ENCODE results near the gene MRPL2.

DNA sequence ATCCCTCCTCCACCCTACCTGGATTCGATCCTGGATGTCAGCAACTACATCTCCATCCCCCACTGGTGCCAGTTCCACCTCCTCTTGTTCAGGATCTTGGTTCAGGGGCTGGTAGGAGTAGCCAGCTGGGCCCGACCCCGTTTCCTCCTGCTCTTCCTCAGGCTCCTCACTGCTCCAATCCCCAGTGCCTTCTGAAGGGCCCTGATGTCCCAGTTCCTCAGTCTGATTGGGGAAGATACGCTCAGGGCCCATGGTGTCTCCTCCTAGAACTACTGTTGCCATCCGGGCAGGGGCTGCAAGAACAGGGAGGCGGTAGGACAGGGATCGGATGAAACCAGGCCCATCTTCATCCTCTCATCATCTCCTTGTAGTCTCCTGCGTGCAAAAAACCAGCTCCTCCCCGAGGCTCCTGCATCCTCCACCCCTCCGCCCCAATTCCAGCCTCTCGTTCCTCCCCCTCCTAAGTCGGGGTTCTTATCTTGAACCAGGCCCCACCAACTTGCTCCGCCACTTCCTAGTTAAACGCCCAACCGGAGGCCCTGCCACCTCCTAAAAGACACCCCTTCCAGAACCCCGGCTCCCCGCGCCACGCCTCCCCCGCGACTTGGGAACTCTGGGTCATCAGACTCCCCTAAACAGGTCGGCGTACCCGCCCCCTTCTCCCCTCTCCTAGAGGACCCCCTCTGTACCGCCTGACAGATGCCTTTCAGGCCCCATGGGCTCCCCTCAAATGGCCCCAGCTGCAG is 46.0 kb downstream of the MRPL2 start:
- no peak for TF ChIP-seq POLR2AphosphoS5 (IDR thresholded peaks at IDR 0.05)
- TF ChIP-seq, protein P1, sequence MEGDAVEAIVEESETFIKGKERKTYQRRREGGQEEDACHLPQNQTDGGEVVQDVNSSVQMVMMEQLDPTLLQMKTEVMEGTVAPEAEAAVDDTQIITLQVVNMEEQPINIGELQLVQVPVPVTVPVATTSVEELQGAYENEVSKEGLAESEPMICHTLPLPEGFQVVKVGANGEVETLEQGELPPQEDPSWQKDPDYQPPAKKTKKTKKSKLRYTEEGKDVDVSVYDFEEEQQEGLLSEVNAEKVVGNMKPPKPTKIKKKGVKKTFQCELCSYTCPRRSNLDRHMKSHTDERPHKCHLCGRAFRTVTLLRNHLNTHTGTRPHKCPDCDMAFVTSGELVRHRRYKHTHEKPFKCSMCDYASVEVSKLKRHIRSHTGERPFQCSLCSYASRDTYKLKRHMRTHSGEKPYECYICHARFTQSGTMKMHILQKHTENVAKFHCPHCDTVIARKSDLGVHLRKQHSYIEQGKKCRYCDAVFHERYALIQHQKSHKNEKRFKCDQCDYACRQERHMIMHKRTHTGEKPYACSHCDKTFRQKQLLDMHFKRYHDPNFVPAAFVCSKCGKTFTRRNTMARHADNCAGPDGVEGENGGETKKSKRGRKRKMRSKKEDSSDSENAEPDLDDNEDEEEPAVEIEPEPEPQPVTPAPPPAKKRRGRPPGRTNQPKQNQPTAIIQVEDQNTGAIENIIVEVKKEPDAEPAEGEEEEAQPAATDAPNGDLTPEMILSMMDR (IDR thresholded peaks at IDR 0.05), result no peak

Measured in breast epithelium (tissue), 3 donors.